Spleen (tissue), 7 donors: ENCODE data around the gene TPO.

Source experiments
- POLR2A ChIP-seq, 3 donors: fragments of 450-650 bp; IDR thresholded peaks; one replicate each; pipeline ENCODE4 v1.5.1; 2017; ENCODE audit warnings: antibody characterized with exemption in 3 of 3, mild to moderate bottlenecking in 1 of 3
- POLR2AphosphoS5 ChIP-seq, 3 donors: sonication (generic); formaldehyde crosslinking; IDR thresholded peaks; one replicate each; pipeline ENCODE4 v1.5.1; 2017; ENCODE audit warnings: antibody characterized with exemption in 3 of 3
- TF ChIP-seq, protein P1 (sequence below), 11 experiments: fragments of 200-600 bp in 7 of 11; fragments of 450-650 bp in 4 of 11; sonication (generic) in 4 of 11; IDR thresholded peaks in 8 of 11; conservative IDR thresholded peaks in 3 of 11; 1 replicate in 7 of 11; 2 replicates in 4 of 11; pipeline versions ENCODE4 v1.4.0 to v1.8.0; 2016 to 2021; ENCODE audit warnings: antibody characterized with exemption in 11 of 11, inconsistent platforms in 4 of 11, mild to moderate bottlenecking in 1 of 11
- donor health status: DM: no; HTN: no; CAD: no; lungs with moderate emphysema.
- donor health status: DM: no; HTN: no; CAD: no.
- donor health status: DM: no; HTN: no; CAD: no.

GRCh38 chr2:1499033-1499795 lies 86.0 kb downstream of the TPO start:
- TF ChIP-seq, protein P1, sequence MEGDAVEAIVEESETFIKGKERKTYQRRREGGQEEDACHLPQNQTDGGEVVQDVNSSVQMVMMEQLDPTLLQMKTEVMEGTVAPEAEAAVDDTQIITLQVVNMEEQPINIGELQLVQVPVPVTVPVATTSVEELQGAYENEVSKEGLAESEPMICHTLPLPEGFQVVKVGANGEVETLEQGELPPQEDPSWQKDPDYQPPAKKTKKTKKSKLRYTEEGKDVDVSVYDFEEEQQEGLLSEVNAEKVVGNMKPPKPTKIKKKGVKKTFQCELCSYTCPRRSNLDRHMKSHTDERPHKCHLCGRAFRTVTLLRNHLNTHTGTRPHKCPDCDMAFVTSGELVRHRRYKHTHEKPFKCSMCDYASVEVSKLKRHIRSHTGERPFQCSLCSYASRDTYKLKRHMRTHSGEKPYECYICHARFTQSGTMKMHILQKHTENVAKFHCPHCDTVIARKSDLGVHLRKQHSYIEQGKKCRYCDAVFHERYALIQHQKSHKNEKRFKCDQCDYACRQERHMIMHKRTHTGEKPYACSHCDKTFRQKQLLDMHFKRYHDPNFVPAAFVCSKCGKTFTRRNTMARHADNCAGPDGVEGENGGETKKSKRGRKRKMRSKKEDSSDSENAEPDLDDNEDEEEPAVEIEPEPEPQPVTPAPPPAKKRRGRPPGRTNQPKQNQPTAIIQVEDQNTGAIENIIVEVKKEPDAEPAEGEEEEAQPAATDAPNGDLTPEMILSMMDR (IDR thresholded peaks at IDR 0.05 in 8 of 11, conservative IDR thresholded peaks at IDR 0.05 in 3 of 11) = no peak
- TF ChIP-seq POLR2A (IDR thresholded peaks at IDR 0.05) (no peak), POLR2AphosphoS5 (IDR thresholded peaks at IDR 0.05) (no peak)
